ENCODE measurements around the gene TRMT13. TPM values are rescaled to one million over a fixed set of nuclear protein-coding genes. Genes with fewer than 3 reads are reported as not detected.

TRMT13 gene, protein sequence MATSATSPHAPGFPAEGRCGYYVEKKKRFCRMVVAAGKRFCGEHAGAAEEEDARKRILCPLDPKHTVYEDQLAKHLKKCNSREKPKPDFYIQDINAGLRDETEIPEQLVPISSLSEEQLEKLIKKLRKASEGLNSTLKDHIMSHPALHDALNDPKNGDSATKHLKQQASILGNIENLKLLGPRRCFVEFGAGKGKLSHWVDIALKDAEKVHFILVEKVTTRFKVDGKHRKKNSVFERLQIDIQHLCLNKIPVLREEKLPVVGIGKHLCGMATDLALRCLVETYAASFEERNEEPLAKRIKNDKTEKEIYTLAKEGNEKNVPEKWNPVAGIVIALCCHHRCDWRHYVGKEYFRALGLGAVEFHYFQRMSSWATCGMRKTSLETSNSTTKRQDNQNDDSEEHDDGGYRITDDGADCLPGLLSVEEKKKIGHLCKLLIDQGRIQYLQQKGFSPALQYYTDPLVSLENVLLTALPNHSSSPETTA
- 1 to 10 TPM; 6.3 to 6.9 TPM for total RNA-seq
- 35.9 TPM for polyA plus RNA-seq (2013, experiment 1 of 2)
- polyA plus RNA-seq (2013, experiment 2 of 2) = 28.2 TPM
- total RNA-seq = 13.0 to 75.4 (median 43.7) reads per million in 172 experiments

DNA sequence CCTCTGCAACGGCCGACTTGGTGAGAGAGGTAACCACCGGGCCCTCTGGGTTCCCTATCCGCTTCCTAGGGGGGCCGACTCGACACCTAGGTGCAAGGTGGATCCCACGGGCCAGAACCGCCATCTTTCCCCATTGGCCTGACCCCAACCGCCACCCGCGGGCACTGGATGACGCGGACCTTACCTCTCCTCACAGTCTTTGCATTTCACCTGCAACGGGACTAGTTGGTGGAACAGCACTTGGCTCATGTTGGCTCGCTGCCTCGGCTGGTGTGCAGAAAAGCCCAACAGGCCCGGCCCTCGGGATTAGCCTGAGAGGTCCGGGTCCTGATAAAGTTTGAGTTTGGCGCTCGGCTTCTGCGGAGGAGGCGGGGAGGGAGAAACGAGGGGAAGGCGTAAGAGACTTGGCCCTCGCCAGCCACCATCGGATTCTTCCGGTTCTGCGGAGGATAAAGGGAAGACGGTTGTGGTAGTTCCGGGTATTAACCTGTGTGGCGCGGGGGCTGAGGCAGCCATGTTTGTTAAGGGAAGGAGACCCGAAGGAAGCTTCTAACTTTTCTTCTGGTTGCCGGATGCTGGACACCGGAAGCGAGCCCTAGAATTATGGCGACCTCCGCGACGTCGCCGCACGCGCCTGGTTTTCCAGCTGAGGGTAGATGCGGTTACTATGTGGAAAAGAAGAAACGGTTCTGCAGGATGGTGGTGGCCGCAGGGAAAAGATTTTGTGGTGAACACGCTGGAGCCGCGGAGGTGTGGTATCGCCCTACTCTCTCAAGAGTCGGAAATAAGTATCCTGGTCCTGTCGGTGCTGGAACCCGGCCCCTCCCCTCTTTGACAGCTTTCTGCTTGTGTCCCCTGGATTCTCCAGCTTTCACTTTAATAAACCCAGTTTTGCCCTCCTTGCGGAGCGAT lies at the start of gene TRMT13, which contains the start of gene SASS6:
TSS of gene TRMT13 (plus strand) at position 598 of the 912 bp plus-strand sequence. CDS start at position 604, 6 bp downstream.
TSS of gene SASS6 (minus strand) at position 365 of the 912 bp plus-strand sequence. CDS start at position 249, 116 bp downstream.
- no peaks in the 10 kb centered on the region for H3K27me3 Mint-ChIP-seq
- peak within 1 kb of the TSS; percentile 42 to 43 for H3K27ac ChIP-seq (ENCODE audit: low read depth in 1 of 2, low read length in 2 of 2)
- CTCF ChIA-PET = no interaction called here
- peaks cover 43% of the 10 kb centered on the region for H3K4me1 Mint-ChIP-seq (ENCODE audit: low read depth)
- intact Hi-C loops (cut with DNase I, micrococcal nuclease) = loop anchor here (1.0 to 10.0 kb wide), 14 partner anchors 92 to 1262 kb away; partner anchors contain the start of genes DBT (in 2 of the 2), CDC14A (in 1 of the 2), EXTL2 (in 1 of the 2) and RTCA (in 1 of the 2)
- ATAC-seq (ENCODE audit: poor library complexity) (peak; percentile 97), DNase-seq (peak; percentile 83 to 97 (median 90))
- POLR2A ChIA-PET = interaction anchor here (0.5 to 1.5 kb wide), 18 partner anchors 10 to 1103 kb away, joined by 3 to 24 read pairs (median 3); partner anchors contain the start of genes CDC14A, DBT, EXTL2 and RTCA
- H3K36me3 ChIP-seq (ENCODE audit: insufficient read depth, low read length) = peaks cover 12% of the 10 kb centered on the region
- H3K4me1 ChIP-seq (ENCODE audit: insufficient read depth, low read length) = peaks cover 12% of the 10 kb centered on the region
- H3K4me3 Mint-ChIP-seq = peak within 1 kb of the TSS; percentile 89
- H3K27ac Mint-ChIP-seq = peak within 1 kb of the TSS; percentile 92
- no peaks in the 10 kb centered on the region for H3K27me3 ChIP-seq (ENCODE audit: control insufficient read depth in 1 of 2, insufficient read depth in 2 of 2, low read length in 2 of 2)
- TF ChIP-seq, protein P1, sequence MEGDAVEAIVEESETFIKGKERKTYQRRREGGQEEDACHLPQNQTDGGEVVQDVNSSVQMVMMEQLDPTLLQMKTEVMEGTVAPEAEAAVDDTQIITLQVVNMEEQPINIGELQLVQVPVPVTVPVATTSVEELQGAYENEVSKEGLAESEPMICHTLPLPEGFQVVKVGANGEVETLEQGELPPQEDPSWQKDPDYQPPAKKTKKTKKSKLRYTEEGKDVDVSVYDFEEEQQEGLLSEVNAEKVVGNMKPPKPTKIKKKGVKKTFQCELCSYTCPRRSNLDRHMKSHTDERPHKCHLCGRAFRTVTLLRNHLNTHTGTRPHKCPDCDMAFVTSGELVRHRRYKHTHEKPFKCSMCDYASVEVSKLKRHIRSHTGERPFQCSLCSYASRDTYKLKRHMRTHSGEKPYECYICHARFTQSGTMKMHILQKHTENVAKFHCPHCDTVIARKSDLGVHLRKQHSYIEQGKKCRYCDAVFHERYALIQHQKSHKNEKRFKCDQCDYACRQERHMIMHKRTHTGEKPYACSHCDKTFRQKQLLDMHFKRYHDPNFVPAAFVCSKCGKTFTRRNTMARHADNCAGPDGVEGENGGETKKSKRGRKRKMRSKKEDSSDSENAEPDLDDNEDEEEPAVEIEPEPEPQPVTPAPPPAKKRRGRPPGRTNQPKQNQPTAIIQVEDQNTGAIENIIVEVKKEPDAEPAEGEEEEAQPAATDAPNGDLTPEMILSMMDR (IDR thresholded peaks at IDR 0.05) = no peak
- H3K4me3 ChIP-seq (ENCODE audit: low read length) = peak within 1 kb of the TSS; percentile 77
- H3K36me3 Mint-ChIP-seq (ENCODE audit: low read depth) = peaks cover 31% of the 10 kb centered on the region
- no peaks in the 10 kb centered on the region for H3K9me3 ChIP-seq (ENCODE audit: control insufficient read depth in 1 of 2, insufficient read depth in 1 of 2, low read length in 2 of 2)
- no peaks in the 10 kb centered on the region for H3K9me3 Mint-ChIP-seq

DNA sequence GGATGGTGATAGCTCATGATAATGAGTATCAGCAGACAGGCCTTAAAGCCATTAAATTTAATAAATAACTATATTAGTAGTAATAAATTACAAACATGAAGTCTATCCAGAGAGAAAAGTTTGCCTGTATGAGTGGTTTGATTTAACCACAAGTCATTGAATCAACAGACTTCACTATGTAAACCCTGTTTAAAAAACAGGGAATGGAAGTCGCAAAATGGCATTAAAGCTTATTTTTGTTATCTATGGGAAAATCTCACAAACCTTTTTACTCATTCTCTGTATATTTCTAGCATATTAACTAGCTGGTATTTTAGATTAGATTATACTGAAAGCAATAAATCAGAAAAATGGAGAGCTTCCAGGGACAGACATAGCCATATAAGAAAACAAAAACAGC lies 45.6 kb upstream of the TRMT13 start:
- H3K4me3 Mint-ChIP-seq = no peak overlapping the region
- ChIA-PET POLR2A (interaction anchor here (1.0 kb wide), 1 partner anchor 117 kb away, joined by 3 read pairs; the partner anchor contains the start of gene SLC35A3), CTCF (interaction anchor here (1.2 kb wide), 1 partner anchor 40 kb away, joined by 4 read pairs; no protein-coding TSS in a partner anchor)
- peaks cover 16% of the 10 kb centered on the region for H3K36me3 ChIP-seq (ENCODE audit: insufficient read depth, low read length)
- no peaks in the 10 kb centered on the region for H3K4me1 Mint-ChIP-seq (ENCODE audit: low read depth)
- H3K4me3 ChIP-seq (ENCODE audit: low read length) = no peak overlapping the region
- ATAC-seq (ENCODE audit: poor library complexity) (no peak), DNase-seq (no peak)
- H3K4me1 ChIP-seq (ENCODE audit: insufficient read depth, low read length) = no peaks in the 10 kb centered on the region
- H3K9me3 ChIP-seq (ENCODE audit: control insufficient read depth in 1 of 2, insufficient read depth in 1 of 2, low read length in 2 of 2) = no peaks in the 10 kb centered on the region
- intact Hi-C loops (cut with DNase I, micrococcal nuclease) = no loop called here
- H3K9me3 Mint-ChIP-seq = no peaks in the 10 kb centered on the region
- no peak overlapping the region for H3K27ac Mint-ChIP-seq
- no peaks in the 10 kb centered on the region for H3K27me3 ChIP-seq (ENCODE audit: control insufficient read depth in 1 of 2, insufficient read depth in 2 of 2, low read length in 2 of 2)
- peaks cover 36% of the 10 kb centered on the region for H3K36me3 Mint-ChIP-seq (ENCODE audit: low read depth)
- H3K27ac ChIP-seq (ENCODE audit: low read depth in 1 of 2, low read length in 2 of 2) = no peak overlapping the region
- TF ChIP-seq, protein P1 (IDR thresholded peaks at IDR 0.05) = no peak
- H3K27me3 Mint-ChIP-seq = no peaks in the 10 kb centered on the region

GRCh38 chr1:100089082-100089481 lies 43.9 kb upstream of the TRMT13 start:
- H3K4me1 ChIP-seq (ENCODE audit: insufficient read depth, low read length) = no peaks in the 10 kb centered on the region
- H3K27ac ChIP-seq (ENCODE audit: low read depth in 1 of 2, low read length in 2 of 2) = no peak overlapping the region
- no peaks in the 10 kb centered on the region for H3K27me3 ChIP-seq (ENCODE audit: control insufficient read depth in 1 of 2, insufficient read depth in 2 of 2, low read length in 2 of 2)
- intact Hi-C loops (cut with DNase I, micrococcal nuclease) = no loop called here
- Mint-ChIP-seq H3K36me3 (ENCODE audit: low read depth) (peaks cover 48% of the 10 kb centered on the region), H3K27ac (no peak overlapping the region), H3K27me3 (no peaks in the 10 kb centered on the region), H3K9me3 (no peaks in the 10 kb centered on the region), H3K4me1 (ENCODE audit: low read depth) (no peaks in the 10 kb centered on the region), H3K4me3 (no peak overlapping the region)
- CTCF ChIA-PET = no interaction called here
- H3K4me3 ChIP-seq (ENCODE audit: low read length) = no peak overlapping the region
- POLR2A ChIA-PET = no interaction called here
- peaks cover 10% of the 10 kb centered on the region for H3K36me3 ChIP-seq (ENCODE audit: insufficient read depth, low read length)
- H3K9me3 ChIP-seq (ENCODE audit: control insufficient read depth in 1 of 2, insufficient read depth in 1 of 2, low read length in 2 of 2) = no peaks in the 10 kb centered on the region
- TF ChIP-seq, protein P1 (IDR thresholded peaks at IDR 0.05) = no peak
- DNase-seq (no peak), ATAC-seq (ENCODE audit: poor library complexity) (no peak)

Measured in CD4-positive, alpha-beta T cell (primary cell).